Germinal center (tissue), 1 donor: ENCODE data around the gene GLI3.
A peak's percentile ranks its signal among the peaks of the same experiment; 100 is the strongest.

Experiments used
- DNase-seq: peaks from one replicate; pipeline ENCODE4 v3.0.0; 2012; ENCODE audit warnings: mixed read lengths, low spot score

GLI3 gene

GRCh38 chr7:42236266-42236975 is 588 bp downstream of the GLI3 start:
- DNase-seq: peak; percentile 18

GRCh38 chr7:42235741-42236161 is 1.3 kb downstream of the GLI3 start:
- DNase-seq: no peak

DNA sequence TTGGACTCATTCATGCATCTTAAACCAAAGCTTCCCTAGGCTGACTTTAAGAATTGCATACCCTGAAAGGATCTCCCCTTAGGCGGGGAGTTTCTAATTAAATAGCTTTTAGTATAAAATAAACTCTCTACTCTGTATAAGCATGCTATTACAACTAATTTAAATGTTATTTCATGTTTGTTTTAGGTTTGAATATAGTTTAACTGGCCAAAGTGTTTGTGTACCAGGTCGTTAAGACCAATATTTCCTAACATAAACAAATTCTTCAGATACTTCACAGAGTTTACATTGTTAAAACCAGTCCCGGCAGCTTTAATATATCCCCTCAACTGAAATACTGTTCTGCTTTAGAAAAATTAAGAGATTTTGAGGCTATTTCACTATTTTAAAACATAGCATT is 2.3 kb downstream of the GLI3 start:
- DNase-seq: no peak

GRCh38 chr7:42233695-42234331 is 3.2 kb downstream of the GLI3 start:
- no peak for DNase-seq

- DNase-seq: no peak
These were observed 3.8 kb downstream of the GLI3 start for GRCh38 chr7:42233171-42233570.

DNA sequence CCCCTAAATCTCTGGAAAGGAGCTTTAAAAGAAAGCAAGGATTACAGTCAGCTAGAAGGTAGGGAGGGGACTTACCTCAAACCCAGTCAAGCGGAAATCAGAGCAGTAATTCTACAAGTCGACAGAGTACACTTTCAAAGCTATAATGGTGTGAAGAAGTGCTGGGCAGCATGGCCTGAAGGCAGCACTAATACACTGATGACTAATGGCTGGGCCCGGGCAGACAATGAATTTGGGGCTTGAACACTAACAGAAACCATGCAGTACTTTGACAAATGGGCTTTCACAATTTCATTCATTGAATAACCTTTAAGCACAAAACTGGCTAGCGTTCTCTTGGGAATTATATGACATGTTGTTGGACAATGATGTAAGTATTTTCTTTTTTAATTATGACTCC is 4.7 kb downstream of the GLI3 start:
- DNase-seq: no peak

DNA sequence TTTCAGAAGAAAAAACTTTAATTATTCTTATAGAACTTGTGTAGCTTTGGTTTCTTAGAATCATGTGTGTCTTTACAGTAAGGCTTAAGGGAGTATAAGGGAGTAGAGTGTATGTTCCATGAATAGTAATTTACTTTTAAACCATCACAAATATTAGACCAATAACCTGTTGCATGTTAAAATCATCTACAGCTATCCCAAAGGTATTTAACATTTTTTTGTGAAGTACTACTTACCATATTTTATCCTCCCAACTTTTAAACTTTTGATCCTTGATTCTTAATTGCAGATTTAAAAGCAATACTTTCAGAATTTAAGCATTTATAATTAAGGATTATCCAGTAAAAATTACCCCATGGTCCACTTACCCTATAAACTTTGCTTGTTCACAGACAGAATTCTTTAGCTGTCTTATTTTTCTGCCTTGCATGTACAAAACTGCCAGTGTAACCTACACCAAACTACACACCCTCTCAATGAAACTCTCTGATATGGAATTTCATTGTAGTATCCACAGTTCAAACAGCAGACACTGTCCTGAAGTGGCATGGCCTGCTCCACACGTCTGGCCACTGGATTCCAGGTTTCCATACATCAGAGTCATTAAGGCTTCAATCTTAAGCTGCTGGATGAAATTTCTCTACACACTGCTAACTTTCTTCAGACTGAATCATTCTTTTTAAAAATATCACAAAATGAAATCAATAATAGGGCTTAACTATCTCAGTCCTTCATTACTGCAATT is 5.8 kb downstream of the GLI3 start:
- no peak for DNase-seq

- DNase-seq: no peak
These were observed 8.9 kb downstream of the GLI3 start for GRCh38 chr7:42227936-42228591.

DNA sequence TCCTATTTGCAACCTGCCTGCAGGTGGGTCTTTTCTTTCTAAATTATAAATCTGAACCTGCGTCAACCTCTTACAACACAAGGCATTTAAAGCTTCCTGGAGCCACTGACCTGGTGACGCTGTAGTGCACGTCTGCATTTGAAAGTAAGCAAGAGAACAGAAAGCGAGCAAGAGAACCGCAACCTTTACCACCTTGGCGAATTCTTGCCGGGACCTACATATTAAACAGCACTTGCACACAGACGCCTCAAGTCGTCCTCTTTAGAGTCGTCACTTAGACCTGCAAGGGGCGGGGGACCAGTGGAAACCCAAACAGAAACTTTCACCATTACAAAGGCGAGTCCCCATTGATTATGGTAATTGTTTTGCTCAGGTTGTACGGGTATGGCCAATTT is 9.5 kb downstream of the GLI3 start:
- no peak for DNase-seq

- DNase-seq: no peak
These were observed 10.0 kb downstream of the GLI3 start for GRCh38 chr7:42227021-42227420.

DNA sequence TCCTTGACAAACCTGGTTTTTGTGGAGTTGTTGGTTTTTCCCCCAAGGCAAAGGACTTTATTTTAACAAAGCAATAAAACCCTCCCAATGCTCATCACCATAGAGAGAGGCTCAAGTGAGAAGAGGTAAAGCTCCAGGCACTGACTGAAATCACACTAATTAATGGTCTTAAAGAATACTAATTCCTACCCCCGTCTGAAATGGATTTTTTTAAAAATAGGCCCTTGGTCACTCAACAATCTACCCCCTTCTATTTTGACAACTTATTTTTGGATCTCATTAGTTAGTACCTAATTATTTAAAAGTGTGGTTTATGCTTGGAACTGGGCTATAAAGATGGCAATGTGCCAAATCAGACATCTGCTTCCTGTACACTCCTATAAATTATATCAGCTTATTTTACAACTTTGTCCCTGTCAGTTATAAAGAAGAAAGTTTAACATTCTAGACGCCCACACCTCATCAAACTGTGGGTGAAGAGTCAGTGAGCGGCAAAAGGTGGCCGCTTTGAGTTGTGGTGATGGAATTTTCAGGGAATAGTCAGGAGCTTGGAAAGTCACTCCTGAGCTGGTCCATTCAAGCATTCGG is 10.6 kb downstream of the GLI3 start:
- no peak for DNase-seq

- no peak for DNase-seq
These were observed 12.5 kb downstream of the GLI3 start for GRCh38 chr7:42224391-42225003.

DNA sequence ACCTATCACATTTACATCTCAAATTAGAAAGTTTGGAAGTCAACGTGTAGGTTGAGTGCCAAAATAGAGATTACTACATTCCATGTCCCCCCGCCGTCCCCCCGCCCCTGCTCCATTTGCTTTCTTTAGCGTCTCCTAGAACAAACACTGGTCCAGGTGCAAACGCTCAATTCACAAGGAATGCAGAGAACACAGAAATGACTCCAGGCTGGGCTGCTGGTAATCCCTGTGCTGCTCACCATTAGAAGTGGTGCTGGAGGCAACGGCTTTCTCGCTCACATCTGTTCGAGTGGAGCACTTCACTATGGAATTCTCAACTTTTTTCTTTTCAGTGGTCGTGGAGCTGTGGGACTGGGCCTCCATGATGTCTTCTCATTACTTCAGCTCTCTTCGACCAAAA is 14.1 kb downstream of the GLI3 start:
- DNase-seq: no peak

- no peak for DNase-seq
These were observed 14.9 kb downstream of the GLI3 start for GRCh38 chr7:42222125-42222524.

GRCh38 chr7:42221304-42221703 is 15.7 kb downstream of the GLI3 start:
- no peak for DNase-seq

DNA sequence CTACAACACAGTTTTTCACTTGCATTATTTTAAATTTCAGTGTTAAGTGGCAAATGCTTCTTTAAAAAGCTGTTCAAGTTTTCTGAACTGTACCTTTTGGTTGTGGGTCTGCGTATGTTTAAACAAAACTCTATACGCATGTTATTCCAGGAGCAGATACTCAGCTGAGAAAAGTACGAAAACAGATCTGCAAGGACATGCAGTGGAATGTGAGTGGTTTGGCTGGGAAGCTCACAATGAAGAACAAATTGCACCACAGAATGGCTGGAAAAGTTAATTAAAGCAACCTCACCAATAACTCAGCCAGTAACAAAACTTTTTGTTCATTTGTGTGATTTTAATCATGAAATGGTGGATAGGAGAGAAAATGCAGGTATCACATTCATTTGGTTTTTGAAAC is 17.6 kb downstream of the GLI3 start:
- no peak for DNase-seq

- no peak for DNase-seq
These were observed 18.8 kb downstream of the GLI3 start for GRCh38 chr7:42218248-42218647.

DNA sequence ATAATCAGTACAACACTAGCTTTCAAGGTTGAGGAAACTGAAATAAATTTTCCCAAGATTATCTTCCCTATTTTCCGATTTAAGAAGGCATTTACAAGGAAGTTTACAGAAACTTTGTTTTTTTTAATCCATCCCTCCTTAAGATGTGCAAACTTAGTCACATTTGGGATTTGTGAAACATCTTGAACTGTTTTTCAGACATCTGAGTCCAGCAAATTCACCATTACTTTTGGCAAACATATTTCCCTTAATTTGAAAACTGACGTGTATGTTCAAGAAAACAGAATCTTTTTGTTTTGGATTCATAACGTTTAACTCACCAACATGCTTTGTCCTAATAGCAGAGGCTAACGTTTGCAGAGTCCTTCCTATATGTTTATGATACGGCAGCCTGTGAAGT is 19.5 kb downstream of the GLI3 start:
- no peak for DNase-seq

DNA sequence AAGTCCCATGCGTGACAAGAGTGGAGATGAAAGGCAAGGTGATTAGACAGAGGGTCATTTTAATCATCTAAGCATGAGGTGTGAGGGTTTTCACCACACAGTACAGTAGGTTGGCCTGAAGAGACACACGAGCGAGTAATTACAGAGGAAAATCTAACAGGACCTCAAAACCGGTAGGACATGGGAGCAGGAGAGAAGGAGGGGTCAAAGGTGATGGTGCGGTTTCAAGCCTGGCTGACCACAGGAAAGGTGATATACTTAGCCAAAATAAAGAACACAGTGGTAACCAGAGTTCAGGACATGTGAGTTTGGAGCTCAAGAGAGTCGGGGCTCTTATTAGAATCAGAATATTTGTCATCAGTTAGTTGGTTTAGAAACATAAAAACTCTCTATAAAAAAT is 20.0 kb downstream of the GLI3 start:
- no peak for DNase-seq

GRCh38 chr7:42214060-42214679 is 22.8 kb downstream of the GLI3 start:
- no peak for DNase-seq

GRCh38 chr7:42213093-42213492 is 23.9 kb downstream of the GLI3 start:
- no peak for DNase-seq
